Activated CD8-positive, alpha-beta memory T cell treated with anti-CD3 and anti-CD28 coated beads, Interleukin-2, amount 50 U/mL, for 4 hours (primary cell): ENCODE data around the gene FOXK2.
A peak's percentile ranks its signal among the peaks of the same experiment; 100 is the strongest.

Source experiments
- DNase-seq: peaks from one replicate; pipeline ENCODE4 v3.0.0-alpha.2; 2020

Gene FOXK2

GRCh38 chr17:82518826-82519810, at the start of gene FOXK2:
Gene FOXK2, plus strand, starts transcription at chr17:82519732. Its CDS starts 157 bp downstream, at chr17:82519889.
- DNase-seq = peak; percentile 93

- no peak for DNase-seq
These were observed 49.5 kb upstream of the FOXK2 start for GRCh38 chr17:82470065-82470464.

- DNase-seq = no peak
These were observed 45.1 kb upstream of the FOXK2 start for GRCh38 chr17:82474223-82475010.

- DNase-seq = no peak
These were observed 44.1 kb upstream of the FOXK2 start for GRCh38 chr17:82475458-82475857.

GRCh38 chr17:82477934-82478333, 41.6 kb upstream of the FOXK2 start:
- DNase-seq = no peak

DNA sequence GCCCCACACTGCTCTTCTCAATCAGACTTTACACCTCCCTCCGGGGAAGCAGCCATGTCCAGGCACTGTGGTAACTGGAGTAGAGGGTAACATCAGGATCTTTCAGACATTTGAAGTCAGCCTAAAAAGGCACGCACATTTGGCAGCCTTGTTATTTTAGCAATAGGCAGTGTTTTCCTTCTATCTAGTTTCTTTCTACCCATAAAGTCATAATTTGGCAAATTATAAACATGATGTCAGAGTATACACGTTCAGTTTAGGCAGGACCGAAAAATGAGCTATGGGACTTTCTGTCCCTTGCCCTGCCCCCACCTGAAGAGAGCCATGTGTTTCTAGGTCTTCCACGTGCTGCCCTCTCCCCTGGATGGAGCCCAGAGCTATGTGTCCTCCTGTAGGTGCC, 39.9 kb upstream of the FOXK2 start:
- no peak for DNase-seq

DNA sequence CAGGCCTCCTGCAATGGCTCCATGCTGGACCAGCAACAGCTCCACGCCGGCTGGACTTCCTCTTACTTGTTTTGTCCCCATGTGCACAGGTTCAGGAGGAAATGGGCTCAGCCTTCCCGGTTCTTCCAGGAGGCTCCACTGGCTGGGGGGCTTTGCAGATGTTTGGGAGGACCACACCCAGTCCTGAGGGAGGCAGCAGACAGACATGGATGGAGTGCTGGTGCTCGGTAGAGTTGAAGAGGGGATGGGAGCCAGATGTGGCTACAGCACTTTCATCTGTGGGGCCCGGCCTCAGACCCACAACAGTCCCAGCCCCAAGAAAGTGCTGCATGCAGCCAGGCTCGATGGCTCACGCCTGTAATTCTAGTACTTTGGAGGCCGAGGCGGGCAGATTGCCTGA, 39.2 kb upstream of the FOXK2 start:
- no peak for DNase-seq

DNA sequence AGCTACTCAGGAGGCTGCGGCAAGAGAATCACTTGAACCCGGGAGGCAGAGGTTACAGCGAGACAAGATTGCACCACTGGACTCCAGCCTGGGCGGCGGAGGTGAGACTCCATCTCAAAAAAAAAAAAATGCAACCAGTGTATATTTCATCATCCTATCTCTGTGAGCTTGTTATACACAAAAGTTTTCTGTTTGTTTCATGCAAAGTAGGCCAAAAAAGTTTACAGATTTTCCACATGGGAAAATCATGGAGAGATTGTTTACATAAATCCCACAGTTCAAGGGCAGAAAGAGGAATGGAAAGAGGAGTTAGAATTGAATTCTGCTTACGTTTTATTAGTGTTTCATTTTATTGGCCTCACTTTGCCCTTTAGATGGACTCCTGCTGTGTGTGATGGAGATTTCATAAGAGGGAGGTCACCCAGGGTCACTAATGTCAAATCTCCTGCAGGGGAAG, 36.3 kb upstream of the FOXK2 start:
- DNase-seq = no peak

DNA sequence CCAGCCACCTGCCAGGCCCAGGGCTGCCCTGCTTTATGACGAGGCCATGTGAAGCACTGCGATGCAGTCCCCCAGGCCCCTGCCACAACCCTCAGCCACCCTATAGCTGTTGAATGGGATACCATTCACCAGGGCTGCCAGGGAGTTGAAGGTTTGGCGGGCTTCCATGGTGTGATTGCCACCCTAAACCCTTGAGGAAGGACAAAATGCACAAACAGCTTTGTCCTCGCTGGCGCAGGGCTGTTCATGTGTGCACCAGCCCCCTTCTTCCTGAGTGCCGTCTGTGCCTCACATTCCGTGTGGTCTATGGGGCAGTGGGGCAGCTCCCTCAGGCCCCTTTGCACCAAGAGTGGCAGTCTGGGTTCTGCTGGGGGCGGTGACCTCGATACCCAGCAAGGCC, 35.7 kb upstream of the FOXK2 start:
- no peak for DNase-seq

DNA sequence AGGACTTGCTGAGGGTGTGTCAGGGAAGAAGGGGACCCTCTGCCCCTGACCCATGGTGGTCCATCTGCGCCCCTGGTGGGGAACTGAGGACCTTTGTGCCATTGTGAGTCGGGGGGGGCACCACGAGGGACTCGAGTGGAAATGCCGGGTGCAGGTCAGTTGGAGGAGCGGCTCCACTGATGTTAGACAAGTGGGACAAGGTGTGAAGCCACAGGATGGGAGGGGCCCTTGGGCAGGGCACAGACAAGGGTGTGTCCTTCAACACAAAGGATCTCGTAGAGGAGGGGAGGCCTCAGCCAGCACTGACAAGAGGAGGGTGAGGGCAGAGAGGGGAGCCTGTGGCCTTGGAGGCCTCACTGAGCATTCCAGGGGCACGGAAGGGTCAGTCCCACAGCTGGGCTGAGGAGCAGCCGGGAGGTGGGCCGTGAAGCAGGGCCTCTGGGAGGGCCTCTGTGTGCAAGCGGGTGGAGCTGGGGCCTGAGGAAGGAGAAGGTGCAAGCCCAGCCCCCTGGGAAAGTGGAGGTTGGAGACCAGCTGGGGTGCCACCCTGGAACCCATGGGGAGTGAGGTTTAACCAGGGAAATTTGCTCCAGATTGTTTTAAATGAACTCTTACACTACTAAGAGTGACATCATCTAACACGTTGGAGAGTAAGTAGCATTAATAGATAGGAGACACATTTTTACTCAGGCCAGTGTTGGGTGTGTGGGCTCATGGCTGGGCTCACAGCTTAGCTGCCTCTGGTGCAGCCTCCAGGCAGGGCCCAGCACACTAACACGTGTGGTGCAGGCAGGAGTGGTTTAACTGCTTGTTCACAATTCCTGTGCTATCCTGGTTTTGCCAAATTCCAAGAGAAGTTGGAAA, 33.1 kb upstream of the FOXK2 start:
- DNase-seq = no peak

DNA sequence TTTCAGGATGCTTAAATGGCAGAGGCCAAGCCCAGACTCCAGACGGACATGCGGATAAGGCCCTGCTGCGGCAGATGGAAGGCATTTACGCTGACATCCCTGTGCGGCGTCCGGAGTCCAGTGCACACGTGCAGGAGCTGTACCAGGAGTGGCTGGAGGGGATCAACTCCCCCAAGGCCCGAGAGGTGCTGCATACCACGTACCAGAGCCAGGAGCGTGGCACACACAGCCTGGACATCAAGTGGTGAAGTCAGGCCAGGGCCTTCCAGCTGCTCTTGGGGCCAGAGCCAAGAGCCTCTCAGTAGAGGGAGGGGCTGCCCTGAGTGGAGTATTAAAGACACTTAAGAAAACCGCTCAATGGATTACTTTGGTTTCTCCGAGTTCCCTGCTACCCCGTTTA, 31.6 kb upstream of the FOXK2 start:
- no peak for DNase-seq

GRCh38 chr17:82489117-82489516, 30.4 kb upstream of the FOXK2 start:
- no peak for DNase-seq

- no peak for DNase-seq
These were observed 29.6 kb upstream of the FOXK2 start for GRCh38 chr17:82489851-82490511.

DNA sequence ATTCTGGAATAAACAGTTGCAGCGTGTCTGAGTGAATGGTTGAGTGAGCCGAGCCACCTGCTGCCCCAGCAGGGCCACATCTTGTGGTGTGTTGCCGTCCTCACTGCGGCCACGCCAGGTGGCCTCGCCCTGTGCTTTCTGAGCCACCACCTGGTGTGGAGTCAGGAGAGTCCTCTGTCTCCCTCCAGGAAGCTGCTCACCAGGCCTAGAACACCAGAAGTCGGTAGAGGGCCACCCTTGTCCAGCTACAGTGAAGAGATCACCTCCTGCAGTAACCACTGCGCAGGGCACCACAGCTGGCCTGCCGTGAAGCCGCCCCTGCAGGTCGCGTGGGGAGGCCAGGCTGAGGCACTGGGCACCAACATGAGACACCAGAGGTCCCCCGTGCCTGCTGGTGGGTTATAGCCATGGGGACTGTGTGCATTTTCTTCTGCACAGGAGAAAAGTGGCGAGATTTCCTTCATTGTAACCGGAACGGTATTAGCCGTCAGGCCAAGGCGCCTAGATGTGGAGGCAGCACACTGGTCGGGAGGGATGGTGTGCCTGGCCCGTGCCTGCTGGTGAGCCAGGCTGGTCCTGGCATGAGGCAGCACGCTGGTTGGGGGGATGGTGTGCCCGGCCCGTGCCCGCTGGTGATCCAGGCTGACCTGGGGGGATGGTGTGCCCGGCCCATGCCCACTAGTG, 28.9 kb upstream of the FOXK2 start:
- DNase-seq = no peak

GRCh38 chr17:82491196-82491530, 28.4 kb upstream of the FOXK2 start:
- no peak for DNase-seq

- DNase-seq = no peak
These were observed 28.0 kb upstream of the FOXK2 start for GRCh38 chr17:82491533-82491932.

DNA sequence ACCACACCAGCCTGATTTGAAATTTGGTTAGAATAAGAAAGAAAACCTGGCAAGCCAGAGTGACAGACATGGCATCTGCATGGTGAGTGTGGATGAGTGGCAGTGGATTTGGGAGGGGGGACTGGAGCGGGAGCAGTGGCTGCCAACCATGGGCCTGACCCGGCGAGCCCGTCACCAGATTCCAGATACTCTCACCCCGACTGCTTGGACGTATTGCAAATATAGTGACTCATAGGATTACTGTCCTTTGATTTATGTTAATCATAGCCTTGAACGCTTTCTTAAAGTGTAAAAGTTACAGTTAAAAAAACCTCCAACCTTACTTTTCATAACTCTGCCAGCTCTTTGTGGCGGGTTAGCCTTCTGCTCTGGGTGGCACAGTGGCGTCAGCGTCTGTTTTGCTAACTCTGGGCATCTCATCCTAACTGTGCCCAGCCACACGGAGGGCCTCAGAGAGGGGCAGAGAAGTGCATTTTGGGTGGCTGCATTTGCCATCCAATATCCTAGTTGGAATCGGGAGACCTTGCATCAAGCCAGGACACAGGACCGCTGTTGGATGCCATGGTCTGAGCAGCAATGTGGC, 26.8 kb upstream of the FOXK2 start:
- no peak for DNase-seq

DNA sequence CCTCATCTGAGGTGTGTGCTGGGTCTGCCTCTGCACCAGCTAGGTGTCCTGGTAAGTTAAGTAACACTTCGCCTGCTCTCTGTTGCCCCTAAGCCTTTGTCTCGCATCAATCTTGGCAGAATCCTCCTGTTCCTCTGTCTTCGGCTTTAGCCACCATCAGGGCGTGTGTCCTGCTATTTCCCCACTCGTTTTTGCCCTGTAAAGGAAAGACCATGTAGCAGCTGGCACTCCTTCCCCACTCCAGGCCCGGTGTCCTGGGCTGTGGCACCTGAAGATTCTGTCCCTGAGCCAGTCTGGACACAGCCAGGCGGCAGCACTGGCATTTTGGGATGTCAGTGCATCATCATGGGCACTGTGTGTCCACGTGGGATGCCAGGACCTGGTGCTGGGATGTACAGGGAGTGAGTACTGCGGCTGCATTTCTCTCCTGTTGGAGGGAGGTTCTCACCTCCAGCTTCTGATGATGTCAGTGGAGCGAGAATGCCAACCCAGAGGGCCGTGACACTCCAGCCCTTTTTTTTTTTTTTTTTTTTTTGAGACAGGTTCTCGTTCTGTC, 26.2 kb upstream of the FOXK2 start:
- DNase-seq = no peak

GRCh38 chr17:82494236-82495055, 25.1 kb upstream of the FOXK2 start:
- DNase-seq = peak; percentile 88
